ENCODE results near the gene COL20A1.

COL20A1 gene

GRCh38 chr20:63260521-63260920 is 32.5 kb upstream of the COL20A1 start:
- DNase-seq: no peak

- DNase-seq: no peak
Observed at GRCh38 chr20:63261060-63261794, 31.8 kb upstream of the COL20A1 start.

- no peak for DNase-seq
Observed at GRCh38 chr20:63261795-63262528, 31.0 kb upstream of the COL20A1 start.

GRCh38 chr20:63262836-63263235 is 30.1 kb upstream of the COL20A1 start:
- no peak for DNase-seq

- no peak for DNase-seq
Observed at GRCh38 chr20:63264000-63264399, 29.0 kb upstream of the COL20A1 start.

GRCh38 chr20:63264519-63264918 is 28.5 kb upstream of the COL20A1 start:
- peak in 14 of 56 donors; percentile 5 to 49 (median 24) for DNase-seq

- DNase-seq: no peak
Observed at GRCh38 chr20:63265891-63266515, 27.0 kb upstream of the COL20A1 start.

- DNase-seq: no peak
Observed at GRCh38 chr20:63267691-63268090, 25.3 kb upstream of the COL20A1 start.

GRCh38 chr20:63268256-63268655 is 24.7 kb upstream of the COL20A1 start:
- DNase-seq: no peak

GRCh38 chr20:63268671-63269439 is 24.1 kb upstream of the COL20A1 start:
- DNase-seq: peak in 13 of 56 donors; percentile 9 to 59 (median 30)

- DNase-seq: no peak
Observed at GRCh38 chr20:63269724-63270123, 23.3 kb upstream of the COL20A1 start.

GRCh38 chr20:63270606-63271325 is 22.2 kb upstream of the COL20A1 start:
- no peak for DNase-seq

- DNase-seq: peak in 55 of 56 donors; percentile 32 to 95 (median 80)
Observed at GRCh38 chr20:63272105-63273058, 20.6 kb upstream of the COL20A1 start, which contains the start of gene ARFGAP1. ARFGAP1 (plus strand) TSS chr20:63272813; CDS start chr20:63275581, 2,768 bp downstream.

- no peak for DNase-seq
Observed at GRCh38 chr20:63273059-63273579, 19.9 kb upstream of the COL20A1 start.

GRCh38 chr20:63273635-63274380 is 19.2 kb upstream of the COL20A1 start:
- DNase-seq: no peak

GRCh38 chr20:63274381-63275228 is 18.4 kb upstream of the COL20A1 start:
- no peak for DNase-seq

- no peak for DNase-seq
Observed at GRCh38 chr20:63275825-63276224, 17.2 kb upstream of the COL20A1 start.
